HEK293 (cell line): ENCODE measurements around the gene ANKRD53.
A peak's percentile ranks its signal among the peaks of the same experiment; 100 is the strongest.

Source experiments
- CTCF ChIA-PET: fragments of 350-600 bp; formaldehyde crosslinking; extraction: SDS; loops from one replicate; lab custom pipeline; 2021; ENCODE audit warnings: antibody characterized with exemption; lab: Yijun Ruan, JAX
- POLR2A ChIA-PET: fragments of 300-600 bp; formaldehyde crosslinking; extraction: SDS; loops from one replicate; lab custom pipeline; 2020; ENCODE audit warnings: antibody characterized with exemption, inconsistent platforms; lab: Yijun Ruan, JAX
- H3K27ac ChIP-seq: fragments of 200-500 bp; sonication (Bioruptor generic); 2 replicates; pipeline ENCODE4 v1.5.1; 2014; ENCODE audit warnings: low read depth, low read length, control low read depth, inconsistent platforms; ENCODE audit errors: extremely low read depth
- H3K36me3 ChIP-seq, 2 experiments: fragments of 200-500 bp in 1 of 2; sonication (Bioruptor generic) in 1 of 2; 1 replicate in 1 of 2; 2 replicates in 1 of 2; pipeline ENCODE4 v1.5.1; 2014 to 2017; ENCODE audit warnings: inconsistent platforms in 2 of 2, low read length in 2 of 2; ENCODE audit not compliant: control insufficient read depth in 2 of 2, insufficient read depth in 1 of 2
- H3K4me1 ChIP-seq: fragments of 200-500 bp; sonication (Bioruptor generic); 2 replicates; pipeline ENCODE4 v1.5.1; 2014; ENCODE audit warnings: mild to moderate bottlenecking, low read length, inconsistent platforms; ENCODE audit not compliant: control insufficient read depth, insufficient read depth
- H3K4me3 ChIP-seq: 2 replicates; pipeline ENCODE4 v1.5.1; 2011; ENCODE audit warnings: low read depth, mild to moderate bottlenecking, control low read depth, low read length, moderate library complexity
- H3K9me3 ChIP-seq: fragments of 200-500 bp; sonication (Bioruptor generic); 2 replicates; pipeline ENCODE4 v1.5.1; 2014; ENCODE audit warnings: low read depth, low read length, inconsistent platforms; ENCODE audit not compliant: control insufficient read depth, insufficient read depth
- EGR2 ChIP-seq: fragments of 450-650 bp; formaldehyde crosslinking; IDR thresholded peaks from 2 replicates; pipeline ENCODE4 v1.5.1; 2016; ENCODE audit warnings: low read depth, missing biosample characterization, missing genetic modification characterization
- GLI2 ChIP-seq: fragments of 450-650 bp; formaldehyde crosslinking; IDR thresholded peaks from 2 replicates; pipeline ENCODE4; 2017; ENCODE audit warnings: missing biosample characterization, missing genetic modification characterization, low read depth, borderline replicate concordance
- GLI4 ChIP-seq: fragments of 450-650 bp; formaldehyde crosslinking; IDR thresholded peaks from 2 replicates; pipeline ENCODE4 v1.5.1; 2016; ENCODE audit warnings: missing biosample characterization, missing genetic modification characterization
- GLIS1 ChIP-seq: fragments of 450-650 bp; formaldehyde crosslinking; IDR thresholded peaks from 2 replicates; pipeline ENCODE4 v1.5.1; 2016; ENCODE audit warnings: missing biosample characterization, missing genetic modification characterization
- MYNN ChIP-seq: fragments of 450-650 bp; formaldehyde crosslinking; IDR thresholded peaks from 2 replicates; pipeline ENCODE4 v1.5.1; 2016; ENCODE audit warnings: missing biosample characterization, missing genetic modification characterization, borderline replicate concordance
- SCRT2 ChIP-seq: fragments of 450-650 bp; formaldehyde crosslinking; IDR thresholded peaks from 2 replicates; pipeline ENCODE4 v1.5.1; 2016; ENCODE audit warnings: missing biosample characterization, missing genetic modification characterization
- SP7 ChIP-seq: fragments of 450-650 bp; formaldehyde crosslinking; IDR thresholded peaks from 2 replicates; pipeline ENCODE4 v1.5.1; 2016; ENCODE audit warnings: missing biosample characterization, missing genetic modification characterization
- ZFHX2 ChIP-seq: fragments of 450-650 bp; formaldehyde crosslinking; conservative IDR thresholded peaks from 2 replicates; pipeline ENCODE4 v1.5.1; 2016; ENCODE audit warnings: missing biosample characterization, missing genetic modification characterization
- ZFP37 ChIP-seq: fragments of 450-650 bp; formaldehyde crosslinking; IDR thresholded peaks from 2 replicates; pipeline ENCODE4 v1.5.1; 2016; ENCODE audit warnings: missing biosample characterization, missing genetic modification characterization
- ZIC2 ChIP-seq: fragments of 450-650 bp; formaldehyde crosslinking; IDR thresholded peaks from 2 replicates; pipeline ENCODE4 v1.5.1; 2016; ENCODE audit warnings: missing biosample characterization, missing genetic modification characterization
- ZNF138 ChIP-seq: fragments of 450-650 bp; formaldehyde crosslinking; IDR thresholded peaks from 2 replicates; pipeline ENCODE4 v1.5.1; 2016; ENCODE audit warnings: missing biosample characterization, missing genetic modification characterization, borderline replicate concordance
- ZNF155 ChIP-seq: fragments of 450-650 bp; formaldehyde crosslinking; IDR thresholded peaks from 2 replicates; pipeline ENCODE4 v1.5.1; 2016; ENCODE audit warnings: missing biosample characterization, missing genetic modification characterization
- ZNF157 ChIP-seq: fragments of 450-650 bp; formaldehyde crosslinking; IDR thresholded peaks from 2 replicates; pipeline ENCODE4 v1.5.1; 2016; ENCODE audit warnings: missing biosample characterization, missing genetic modification characterization
- ZNF223 ChIP-seq: fragments of 450-650 bp; formaldehyde crosslinking; IDR thresholded peaks from 2 replicates; pipeline ENCODE4 v1.5.1; 2016; ENCODE audit warnings: missing biosample characterization, missing genetic modification characterization
- ZNF48 ChIP-seq: fragments of 450-650 bp; formaldehyde crosslinking; IDR thresholded peaks from 2 replicates; pipeline ENCODE4 v1.5.1; 2016; ENCODE audit warnings: missing biosample characterization, missing genetic modification characterization
- ZNF580 ChIP-seq: fragments of 450-650 bp; formaldehyde crosslinking; IDR thresholded peaks from 2 replicates; pipeline ENCODE4 v1.5.1; 2016; ENCODE audit warnings: missing biosample characterization, missing genetic modification characterization
- ZNF664 ChIP-seq: fragments of 450-650 bp; formaldehyde crosslinking; IDR thresholded peaks from 2 replicates; pipeline ENCODE4 v1.5.1; 2016; ENCODE audit warnings: missing biosample characterization, missing genetic modification characterization
- ZNF701 ChIP-seq: fragments of 450-650 bp; formaldehyde crosslinking; IDR thresholded peaks from 2 replicates; pipeline ENCODE4 v1.5.1; 2016; ENCODE audit warnings: missing biosample characterization, missing genetic modification characterization
- ZNF776 ChIP-seq: fragments of 450-650 bp; formaldehyde crosslinking; IDR thresholded peaks from 2 replicates; pipeline ENCODE4 v1.5.0; 2017; ENCODE audit warnings: missing biosample characterization, missing genetic modification characterization, borderline replicate concordance
- ZNF792 ChIP-seq: fragments of 450-650 bp; formaldehyde crosslinking; IDR thresholded peaks from 2 replicates; pipeline ENCODE4 v1.5.1; 2016; ENCODE audit warnings: missing biosample characterization, missing genetic modification characterization
- ZNF837 ChIP-seq: fragments of 450-650 bp; formaldehyde crosslinking; IDR thresholded peaks from 2 replicates; pipeline ENCODE4 v1.5.1; 2016; ENCODE audit warnings: missing biosample characterization, missing genetic modification characterization

ANKRD53 gene

GRCh38 chr2:70941701-70942100 is 36.7 kb upstream of the ANKRD53 start:
- H3K36me3 ChIP-seq = peaks cover 0 to 10% of the 10 kb centered on the region in 2 experiments; a peak in 2 of 3 replicates
- no peak for TF ChIP-seq GLI2 (tag by site-specific recombination)
- no peak for TF ChIP-seq ZNF837 (tag by site-specific recombination)
- no peak for TF ChIP-seq SP7
- no peak for TF ChIP-seq ZNF792 (tag by site-specific recombination)
- no peak for TF ChIP-seq ZNF138 (tag by site-specific recombination)
- TF ChIP-seq SCRT2 (tag by site-specific recombination) = no peak
- TF ChIP-seq ZNF580 (tag by site-specific recombination) = no peak
- TF ChIP-seq ZNF155 (tag by site-specific recombination) = no peak
- TF ChIP-seq ZNF701 (tag by site-specific recombination) = no peak
- no peak for TF ChIP-seq MYNN (tag by site-specific recombination)
- TF ChIP-seq ZNF776 (tag by site-specific recombination) = no peak
- CTCF ChIA-PET = interaction anchor here (1.0 to 2.6 kb wide), 5 partner anchors 19 to 80 kb away, joined by 3 to 9 read pairs (median 3); no protein-coding TSS in a partner anchor
- POLR2A ChIA-PET = no interaction called here
- no peak overlapping the region for H3K4me3 ChIP-seq
- peaks cover 2% of the 10 kb centered on the region; the same call in 1 of the 2 replicates for H3K4me1 ChIP-seq
- no peak overlapping the region for H3K27ac ChIP-seq
- H3K9me3 ChIP-seq = no peaks in the 10 kb centered on the region

- CTCF ChIA-PET = interaction anchor here (0.5 to 2.6 kb wide), 6 partner anchors 18 to 982 kb away, joined by 3 to 9 read pairs (median 3); no protein-coding TSS in a partner anchor
- Histone ChIP-seq H3K36me3 (peaks cover 0 to 10% of the 10 kb centered on the region in 2 experiments; a peak in 2 of 3 replicates), H3K4me3 (no peak overlapping the region), H3K4me1 (peaks cover 2% of the 10 kb centered on the region; the same call in 1 of the 2 replicates), H3K9me3 (no peaks in the 10 kb centered on the region), H3K27ac (no peak overlapping the region)
- POLR2A ChIA-PET = no interaction called here
- TF ChIP-seq ZNF223 (no peak), ZIC2 (tag by site-specific recombination) (peak; percentile 87; the same call in 1 of the 2 replicates), GLIS1 (tag by site-specific recombination) (peak; percentile 54)
Measured at GRCh38 chr2:70942396-70943204, 35.8 kb upstream of the ANKRD53 start.

GRCh38 chr2:70943205-70943871 is 35.1 kb upstream of the ANKRD53 start:
- Histone ChIP-seq H3K4me3 (no peak overlapping the region), H3K9me3 (no peaks in the 10 kb centered on the region), H3K27ac (no peak overlapping the region), H3K36me3 (peaks cover 0 to 10% of the 10 kb centered on the region in 2 experiments; a peak in 2 of 3 replicates), H3K4me1 (peaks cover 2% of the 10 kb centered on the region; the same call in 1 of the 2 replicates)
- ChIA-PET CTCF (interaction anchor here (0.6 to 1.9 kb wide), 3 partner anchors 72 to 127 kb away, joined by 3 to 6 read pairs (median 6); no protein-coding TSS in a partner anchor), POLR2A (no interaction called here)
- TF ChIP-seq ZNF664 (tag by site-specific recombination) (no peak), ZNF157 (no peak), ZIC2 (tag by site-specific recombination) (peak; percentile 16; the same call in 1 of the 2 replicates), ZFHX2 (peak; percentile 46), EGR2 (tag by site-specific recombination) (peak; percentile 54), ZFP37 (tag by site-specific recombination) (no peak), GLI4 (tag by site-specific recombination) (no peak), ZNF48 (tag by site-specific recombination) (no peak)
